PC-3 (cell line): Measurements from ENCODE around the gene CD9. TPM values are rescaled to one million over a fixed set of nuclear protein-coding genes. Genes with fewer than 3 reads are reported as not detected.

Source experiments
- ATAC-seq: fragments of 200-7000 bp; cut with Tn5 transposase; 2 replicates; pipeline ENCODE4 v1.9.1; 2020; ENCODE audit warnings: mild to moderate bottlenecking, moderate library complexity
- BruUV-seq: library from RNA; stranded (reverse); fragments of 400-500 nt; replicated peaks from 2 replicates; lab custom pipeline; 2021; lab: Mats Ljungman, UMichigan
- CTCF ChIA-PET: fragments of 300-600 bp; sonication (Branson Sonifier 250); formaldehyde crosslinking; loops from one replicate; lab custom pipeline; 2022; ENCODE audit warnings: antibody characterized with exemption; lab: Charles Lee
- POLR2A ChIA-PET: fragments of 300-600 bp; sonication (Branson Sonifier 250); formaldehyde crosslinking; loops from one replicate; lab custom pipeline; 2022; ENCODE audit warnings: antibody characterized with exemption; ENCODE audit not compliant: unreplicated experiment; lab: Charles Lee
- DNase-seq: peaks from one replicate; pipeline ENCODE4 v3.0.0-alpha.2; 2015
- H2AFZ ChIP-seq: fragments of 300-600 bp; sonication (generic); 2 replicates; pipeline ENCODE4 v1.6.0; 2016; ENCODE audit warnings: antibody characterized with exemption, low read length
- H3F3A ChIP-seq: fragments of 300-600 bp; sonication (generic); one replicate; pipeline ENCODE4 v1.6.0; 2017; ENCODE audit warnings: antibody characterized with exemption, low read length, control low read depth, mild to moderate bottlenecking; ENCODE audit not compliant: unreplicated experiment
- H3K27ac ChIP-seq: fragments of 300-600 bp; sonication (generic); 2 replicates; pipeline ENCODE4 v1.5.1; 2016; ENCODE audit warnings: mild to moderate bottlenecking, low read length
- H3K27me3 ChIP-seq: fragments of 300-600 bp; sonication (generic); 2 replicates; pipeline ENCODE4 v1.6.1; 2016; ENCODE audit warnings: low read length, mixed read lengths
- H3K36me3 ChIP-seq: fragments of 300-600 bp; sonication (generic); 2 replicates; pipeline ENCODE4 v1.6.1; 2016; ENCODE audit warnings: low read depth, mixed run types, low read length, mixed read lengths
- H3K4me1 ChIP-seq: fragments of 300-600 bp; sonication (generic); 2 replicates; pipeline ENCODE4 v1.5.1; 2016; ENCODE audit warnings: low read length; ENCODE audit not compliant: insufficient read depth
- H3K4me2 ChIP-seq: fragments of 300-600 bp; sonication (generic); 2 replicates; pipeline ENCODE4 v1.6.0; 2016; ENCODE audit warnings: low read length
- H3K4me3 ChIP-seq: fragments of 300-600 bp; sonication (generic); 2 replicates; pipeline ENCODE4 v1.5.1; 2016; ENCODE audit warnings: mild to moderate bottlenecking, low read length, mixed read lengths
- H3K79me2 ChIP-seq: fragments of 300-600 bp; sonication (generic); 2 replicates; pipeline ENCODE4 v1.6.1; 2017; ENCODE audit warnings: low read length, mixed read lengths
- H3K9ac ChIP-seq: fragments of 300-600 bp; sonication (generic); 2 replicates; pipeline ENCODE4 v1.6.0; 2016; ENCODE audit warnings: mild to moderate bottlenecking, low read length
- H3K9me2 ChIP-seq: fragments of 300-600 bp; sonication (generic); replicated peaks from 2 replicates; pipeline ENCODE4 v1.6.1; 2016; ENCODE audit warnings: mixed run types, low read length, mixed read lengths
- H3K9me3 ChIP-seq: fragments of 300-600 bp; sonication (generic); 2 replicates; pipeline ENCODE4 v1.6.1; 2016; ENCODE audit warnings: low read length, mixed read lengths
- H4K20me1 ChIP-seq: fragments of 300-600 bp; sonication (generic); 2 replicates; pipeline ENCODE4 v1.6.1; 2016; ENCODE audit warnings: low read length, mixed read lengths
- CTCF ChIP-seq: fragments of 300-600 bp; sonication (generic); conservative IDR thresholded peaks from 2 replicates; pipeline ENCODE4 v1.5.1; 2017; ENCODE audit warnings: antibody characterized with exemption, low read depth, mild to moderate bottlenecking, low read length
- EZH2 ChIP-seq: fragments of 300-600 bp; sonication (generic); IDR thresholded peaks from one replicate; pipeline ENCODE4 v1.6.1; 2017; ENCODE audit warnings: antibody characterized with exemption, mild to moderate bottlenecking, low read length; ENCODE audit not compliant: unreplicated experiment
- EZH2phosphoT487 ChIP-seq: fragments of 300-600 bp; sonication (generic); IDR thresholded peaks from 2 replicates; pipeline ENCODE4 v1.6.1; 2018; ENCODE audit warnings: mild to moderate bottlenecking, antibody characterized with exemption, low read length, borderline replicate concordance
- intact Hi-C: fragments of 100-400 bp; cut with micrococcal nuclease; formaldehyde crosslinking; loops from 2 replicates; pipeline ENCODE4 v1.9.0; 2023
- total RNA-seq: library from RNA; depleted of rRNA; stranded (reverse); fragments of >200 nt; gene quantifications from 2 replicates; pipeline ENCODE4 v1.2.3, GENCODE V29; 2014

CD9 gene
- total RNA-seq, 1 experiment from 2014 or later = 174 TPM

DNA sequence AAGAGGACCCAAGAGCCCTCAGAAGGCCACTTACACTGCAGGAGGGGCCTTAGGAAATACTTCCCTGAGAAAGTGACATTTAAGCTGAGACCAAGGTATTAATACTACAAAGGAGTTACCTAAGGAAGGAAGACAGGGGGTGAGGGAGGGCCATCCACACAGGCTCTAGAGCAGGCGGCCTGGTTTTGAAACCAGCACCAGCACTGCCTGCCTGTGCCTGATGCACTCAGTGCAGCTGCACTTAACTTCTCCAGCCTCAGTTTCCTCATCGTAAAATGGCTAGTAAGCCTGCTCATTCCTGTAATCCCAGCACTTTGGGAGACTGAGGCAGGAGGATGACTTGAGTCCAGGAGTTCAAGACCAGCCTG is 64.8 kb downstream of the CD9 start:
- BruUV-seq = no TSS peak
- Histone ChIP-seq H4K20me1 (no peaks in the 10 kb centered on the region), H3K4me3 (no peak overlapping the region), H3K4me2 (no peak overlapping the region), H3K9ac (no peak overlapping the region), H3K9me3 (no peaks in the 10 kb centered on the region), H3F3A (no peaks in the 10 kb centered on the region), H3K36me3 (no peaks in the 10 kb centered on the region), H3K27me3 (no peaks in the 10 kb centered on the region), H3K79me2 (no peaks in the 10 kb centered on the region), H3K9me2 (no peaks in the 10 kb centered on the region), H3K27ac (no peak overlapping the region), H3K4me1 (peaks cover 11% of the 10 kb centered on the region; the same call in 1 of the 2 replicates), H2AFZ (no peak overlapping the region)
- TF ChIP-seq EZH2 (no peak), CTCF (no peak), EZH2phosphoT487 (no peak)
- DNase-seq = no peak
- no peak for ATAC-seq
- ChIA-PET POLR2A (no interaction called here), CTCF (no interaction called here)
- intact Hi-C loops = no loop called here

DNA sequence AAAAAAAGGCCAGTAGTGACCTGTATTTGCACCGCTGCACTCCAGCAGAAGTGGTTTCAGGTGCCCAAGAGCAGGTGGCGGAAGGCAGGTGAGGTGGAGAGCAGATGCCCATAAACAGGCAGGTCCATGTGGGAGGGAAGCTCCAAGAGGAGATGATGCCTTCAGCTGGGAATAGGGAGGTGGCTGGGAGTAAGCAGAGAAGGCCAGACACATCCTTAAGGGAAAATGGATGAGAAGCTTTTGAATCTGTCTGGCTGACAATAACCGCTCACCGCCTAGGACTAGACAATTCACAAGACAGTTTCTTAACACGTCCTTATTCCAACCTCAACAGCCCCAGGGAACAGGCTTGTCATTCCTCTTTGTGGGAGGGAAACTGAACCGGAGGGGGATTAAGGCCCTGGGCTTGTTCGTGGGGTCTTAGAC is 66.4 kb downstream of the CD9 start:
- H3K4me2 ChIP-seq = no peak overlapping the region
- no peaks in the 10 kb centered on the region for H3K9me2 ChIP-seq
- CTCF ChIA-PET = interaction anchor here (0.6 kb wide), 1 partner anchor 53 kb away, joined by 8 read pairs; no protein-coding TSS in a partner anchor
- no peaks in the 10 kb centered on the region for H3K36me3 ChIP-seq
- no TSS peak for BruUV-seq
- POLR2A ChIA-PET = no interaction called here
- H2AFZ ChIP-seq = no peak overlapping the region
- no peak overlapping the region for H3K4me3 ChIP-seq
- peak overlapping the region; percentile 29; the same call in 1 of the 2 replicates for H3K27ac ChIP-seq
- intact Hi-C loops = no loop called here
- no peaks in the 10 kb centered on the region for H3K9me3 ChIP-seq
- peaks cover 11% of the 10 kb centered on the region; the same call in 1 of the 2 replicates for H3K4me1 ChIP-seq
- DNase-seq (no peak), ATAC-seq (no peak)
- H4K20me1 ChIP-seq = no peaks in the 10 kb centered on the region
- H3F3A ChIP-seq = no peaks in the 10 kb centered on the region
- no peak overlapping the region for H3K9ac ChIP-seq
- H3K79me2 ChIP-seq = no peaks in the 10 kb centered on the region
- no peaks in the 10 kb centered on the region for H3K27me3 ChIP-seq
- TF ChIP-seq EZH2phosphoT487 (no peak), CTCF (no peak), EZH2 (no peak)

GRCh38 chr12:6266971-6267721 is 66.9 kb downstream of the CD9 start:
- peak; percentile 22 for DNase-seq
- H3K4me1 ChIP-seq = peaks cover 14% of the 10 kb centered on the region
- H3K9me3 ChIP-seq = no peaks in the 10 kb centered on the region
- H2AFZ ChIP-seq = 0 out of 2 replicates have a peak overlapping the region, but pooled peaks have one; percentile 21
- no peaks in the 10 kb centered on the region for H3K27me3 ChIP-seq
- H3K36me3 ChIP-seq = no peaks in the 10 kb centered on the region
- TF ChIP-seq EZH2phosphoT487 = no peak
- TF ChIP-seq EZH2 = no peak
- TF ChIP-seq CTCF = 0 out of 2 replicates have a peak, but pooled peaks have one; percentile 20
- intact Hi-C loops = no loop called here
- no peaks in the 10 kb centered on the region for H3K9me2 ChIP-seq
- peak; percentile 37 for ATAC-seq
- H3K79me2 ChIP-seq = no peaks in the 10 kb centered on the region
- peak overlapping the region; percentile 29; the same call in 1 of the 2 replicates for H3K27ac ChIP-seq
- ChIA-PET CTCF (interaction anchor here (0.6 kb wide), 1 partner anchor 53 kb away, joined by 8 read pairs; no protein-coding TSS in a partner anchor), POLR2A (interaction anchor here (0.8 kb wide), 1 partner anchor 38 kb away, joined by 4 read pairs; no protein-coding TSS in a partner anchor)
- no peaks in the 10 kb centered on the region for H3F3A ChIP-seq
- no peaks in the 10 kb centered on the region for H4K20me1 ChIP-seq
- no peak overlapping the region for H3K9ac ChIP-seq
- no peak overlapping the region for H3K4me3 ChIP-seq
- no peak overlapping the region for H3K4me2 ChIP-seq
- no TSS peak for BruUV-seq
